Measurements from ENCODE around the gene TUSC2. TPM values are rescaled to one million over a fixed set of nuclear protein-coding genes. Genes with fewer than 3 reads are reported as not detected.
A peak's percentile ranks its signal among the peaks of the same experiment; 100 is the strongest.

Gene TUSC2
- total and polyA plus RNA-seq, 9 of the 15 experiments (the other 6 are each of a cell fraction or from before 2014, with no cell fraction given), result 2.8 to 67.5 (median 25.8) TPM

- TF ChIP-seq ETV6 (IDR thresholded peaks at IDR 0.05; ENCODE audit: borderline replicate concordance in 1 of 2, low read depth in 2 of 2, low read length in 1 of 2) (no peak), ETV6 (CRISPR knock-in tag; IDR thresholded peaks at IDR 0.05; ENCODE audit: borderline replicate concordance) (no peak), TEAD1 (CRISPR knock-in tag; IDR thresholded peaks at IDR 0.05) (peak; percentile 33 to 69; a peak in 2 of 4 replicates), MTA3 (IDR thresholded peaks at IDR 0.05; ENCODE audit: borderline replicate concordance) (0 out of 2 replicates have a peak, but pooled peaks have one; percentile 34), HSF4 (CRISPR knock-in tag; IDR thresholded peaks at IDR 0.05; ENCODE audit: borderline replicate concordance) (no peak), GABPA (tag; conservative IDR thresholded peaks at IDR 0.05; ENCODE audit: low read depth) (0 out of 2 replicates have a peak, but pooled peaks have one; percentile 24), KLF10 (CRISPR knock-in tag; IDR thresholded peaks at IDR 0.05) (no peak), SIN3A (IDR thresholded peaks at IDR 0.05; ENCODE audit: borderline replicate concordance in 2 of 2, control insufficient read depth in 1 of 2, low read depth in 2 of 2, low read length in 2 of 2) (peak in 1 of 2 experiments; percentile 51; a peak in 1 of 4 replicates), NFIC (IDR thresholded peaks at IDR 0.05) (peak; percentile 20; the same call in 1 of the 2 replicates), KLF13 (tag; IDR thresholded peaks at IDR 0.05; ENCODE audit: borderline replicate concordance, low read depth) (peak; percentile 86), ZNF282 (CRISPR knock-in tag; IDR thresholded peaks at IDR 0.05) (no peak), HDAC2 (IDR thresholded peaks at IDR 0.05) (0 out of 2 replicates have a peak, but pooled peaks have one; percentile 5), KDM2B (CRISPR knock-in tag; IDR thresholded peaks at IDR 0.05) (no peak)
- TF ChIP-seq, protein P1, sequence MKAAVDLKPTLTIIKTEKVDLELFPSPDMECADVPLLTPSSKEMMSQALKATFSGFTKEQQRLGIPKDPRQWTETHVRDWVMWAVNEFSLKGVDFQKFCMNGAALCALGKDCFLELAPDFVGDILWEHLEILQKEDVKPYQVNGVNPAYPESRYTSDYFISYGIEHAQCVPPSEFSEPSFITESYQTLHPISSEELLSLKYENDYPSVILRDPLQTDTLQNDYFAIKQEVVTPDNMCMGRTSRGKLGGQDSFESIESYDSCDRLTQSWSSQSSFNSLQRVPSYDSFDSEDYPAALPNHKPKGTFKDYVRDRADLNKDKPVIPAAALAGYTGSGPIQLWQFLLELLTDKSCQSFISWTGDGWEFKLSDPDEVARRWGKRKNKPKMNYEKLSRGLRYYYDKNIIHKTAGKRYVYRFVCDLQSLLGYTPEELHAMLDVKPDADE (conservative IDR thresholded peaks at IDR 0.05; ENCODE audit: control insufficient read depth, low read depth, low read length), result peak; percentile 67; the same call in 1 of the 2 replicates
- TF ChIP-seq, protein P2, sequence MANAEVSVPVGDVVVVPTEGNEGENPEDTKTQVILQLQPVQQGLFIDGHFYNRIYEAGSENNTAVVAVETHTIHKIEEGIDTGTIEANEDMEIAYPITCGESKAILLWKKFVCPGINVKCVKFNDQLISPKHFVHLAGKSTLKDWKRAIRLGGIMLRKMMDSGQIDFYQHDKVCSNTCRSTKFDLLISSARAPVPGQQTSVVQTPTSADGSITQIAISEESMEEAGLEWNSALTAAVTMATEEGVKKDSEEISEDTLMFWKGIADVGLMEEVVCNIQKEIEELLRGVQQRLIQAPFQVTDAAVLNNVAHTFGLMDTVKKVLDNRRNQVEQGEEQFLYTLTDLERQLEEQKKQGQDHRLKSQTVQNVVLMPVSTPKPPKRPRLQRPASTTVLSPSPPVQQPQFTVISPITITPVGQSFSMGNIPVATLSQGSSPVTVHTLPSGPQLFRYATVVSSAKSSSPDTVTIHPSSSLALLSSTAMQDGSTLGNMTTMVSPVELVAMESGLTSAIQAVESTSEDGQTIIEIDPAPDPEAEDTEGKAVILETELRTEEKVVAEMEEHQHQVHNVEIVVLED (CRISPR knock-in tag; IDR thresholded peaks at IDR 0.05), result peak; percentile 21; the same call in 1 of the 2 replicates
- TF ChIP-seq, protein P3, sequence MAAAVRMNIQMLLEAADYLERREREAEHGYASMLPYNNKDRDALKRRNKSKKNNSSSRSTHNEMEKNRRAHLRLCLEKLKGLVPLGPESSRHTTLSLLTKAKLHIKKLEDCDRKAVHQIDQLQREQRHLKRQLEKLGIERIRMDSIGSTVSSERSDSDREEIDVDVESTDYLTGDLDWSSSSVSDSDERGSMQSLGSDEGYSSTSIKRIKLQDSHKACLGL (CRISPR knock-in tag; IDR thresholded peaks at IDR 0.05; ENCODE audit: borderline replicate concordance, poor library complexity, severe bottlenecking), result peak; percentile 52
- TF ChIP-seq, protein P4, sequence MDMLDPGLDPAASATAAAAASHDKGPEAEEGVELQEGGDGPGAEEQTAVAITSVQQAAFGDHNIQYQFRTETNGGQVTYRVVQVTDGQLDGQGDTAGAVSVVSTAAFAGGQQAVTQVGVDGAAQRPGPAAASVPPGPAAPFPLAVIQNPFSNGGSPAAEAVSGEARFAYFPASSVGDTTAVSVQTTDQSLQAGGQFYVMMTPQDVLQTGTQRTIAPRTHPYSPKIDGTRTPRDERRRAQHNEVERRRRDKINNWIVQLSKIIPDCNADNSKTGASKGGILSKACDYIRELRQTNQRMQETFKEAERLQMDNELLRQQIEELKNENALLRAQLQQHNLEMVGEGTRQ (CRISPR knock-in tag; IDR thresholded peaks at IDR 0.05), result peak; percentile 68
- TF ChIP-seq, protein P5, sequence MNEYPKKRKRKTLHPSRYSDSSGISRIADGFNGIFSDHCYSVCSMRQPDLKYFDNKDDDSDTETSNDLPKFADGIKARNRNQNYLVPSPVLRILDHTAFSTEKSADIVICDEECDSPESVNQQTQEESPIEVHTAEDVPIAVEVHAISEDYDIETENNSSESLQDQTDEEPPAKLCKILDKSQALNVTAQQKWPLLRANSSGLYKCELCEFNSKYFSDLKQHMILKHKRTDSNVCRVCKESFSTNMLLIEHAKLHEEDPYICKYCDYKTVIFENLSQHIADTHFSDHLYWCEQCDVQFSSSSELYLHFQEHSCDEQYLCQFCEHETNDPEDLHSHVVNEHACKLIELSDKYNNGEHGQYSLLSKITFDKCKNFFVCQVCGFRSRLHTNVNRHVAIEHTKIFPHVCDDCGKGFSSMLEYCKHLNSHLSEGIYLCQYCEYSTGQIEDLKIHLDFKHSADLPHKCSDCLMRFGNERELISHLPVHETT (CRISPR knock-in tag; conservative IDR thresholded peaks at IDR 0.05 in 1 of 2, IDR thresholded peaks at IDR 0.05 in 1 of 2), result peak in 1 of 2 experiments; percentile 77; a peak in 2 of 4 replicates
- TF ChIP-seq, protein P6, sequence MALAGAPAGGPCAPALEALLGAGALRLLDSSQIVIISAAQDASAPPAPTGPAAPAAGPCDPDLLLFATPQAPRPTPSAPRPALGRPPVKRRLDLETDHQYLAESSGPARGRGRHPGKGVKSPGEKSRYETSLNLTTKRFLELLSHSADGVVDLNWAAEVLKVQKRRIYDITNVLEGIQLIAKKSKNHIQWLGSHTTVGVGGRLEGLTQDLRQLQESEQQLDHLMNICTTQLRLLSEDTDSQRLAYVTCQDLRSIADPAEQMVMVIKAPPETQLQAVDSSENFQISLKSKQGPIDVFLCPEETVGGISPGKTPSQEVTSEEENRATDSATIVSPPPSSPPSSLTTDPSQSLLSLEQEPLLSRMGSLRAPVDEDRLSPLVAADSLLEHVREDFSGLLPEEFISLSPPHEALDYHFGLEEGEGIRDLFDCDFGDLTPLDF (CRISPR knock-in tag; IDR thresholded peaks at IDR 0.05), result no peak
Observed at GRCh38 chr3:50320853-50321335, 7.1 kb downstream of the TUSC2 start (continued).
